Activated naive CD4-positive, alpha-beta T cell treated with anti-CD3 and anti-CD28 coated beads, Interleukin-2, amount 10 ng/mL, durations not matched to agents 7 days and 5 days (primary cell): ENCODE results near the gene HS3ST6.
"Not testable (repeated sequence)": the region's sequence is repeated elsewhere in the genome, so short reads cannot be mapped to it uniquely, and the experiment has no call there.

Experiments used
- CTCF ChIA-PET: fragments of 350-600 bp; sonication (Branson Sonifier 250); formaldehyde crosslinking; loops from one replicate; lab custom pipeline; 2021; ENCODE audit warnings: antibody characterized with exemption; lab: Charles Lee
- DNase-seq: peaks from one replicate; pipeline ENCODE4 v3.0.0-alpha.2; 2020
- H3K27ac Mint-ChIP-seq: one replicate; pipeline ENCODE4 v1.8.0; 2021; ENCODE audit warnings: mild to moderate bottlenecking, moderate library complexity, mixed read lengths
- H3K27me3 Mint-ChIP-seq: one replicate; pipeline ENCODE4 v1.8.0; 2021; ENCODE audit warnings: mild to moderate bottlenecking, mixed read lengths
- H3K36me3 Mint-ChIP-seq: one replicate; pipeline ENCODE4 v1.8.0; 2021; ENCODE audit warnings: mixed read lengths
- H3K4me1 Mint-ChIP-seq: one replicate; pipeline ENCODE4 v1.8.0; 2021; ENCODE audit warnings: mixed read lengths
- H3K4me3 Mint-ChIP-seq: one replicate; pipeline ENCODE4 v1.8.0; 2021; ENCODE audit warnings: mild to moderate bottlenecking, moderate library complexity, mixed read lengths
- H3K9me3 Mint-ChIP-seq: one replicate; pipeline ENCODE4 v1.8.0; 2021; ENCODE audit warnings: mixed read lengths

Gene HS3ST6

GRCh38 chr16:1941162-1942046, 23.2 kb upstream of the HS3ST6 start:
- no peak for DNase-seq
- Mint-ChIP-seq H3K36me3 (peaks cover 2% of the 10 kb centered on the region), H3K4me3 (peak overlapping the region; percentile 82), H3K27me3 (no peaks in the 10 kb centered on the region), H3K9me3 (no peaks in the 10 kb centered on the region), H3K4me1 (peaks cover 30% of the 10 kb centered on the region), H3K27ac (peak overlapping the region; percentile 69)
- CTCF ChIA-PET = interaction anchor here (0.9 to 2.7 kb wide), 3 partner anchors 9 to 23 kb away, joined by 3 to 8 read pairs (median 3); partner anchors contain the start of gene RPS2

DNA sequence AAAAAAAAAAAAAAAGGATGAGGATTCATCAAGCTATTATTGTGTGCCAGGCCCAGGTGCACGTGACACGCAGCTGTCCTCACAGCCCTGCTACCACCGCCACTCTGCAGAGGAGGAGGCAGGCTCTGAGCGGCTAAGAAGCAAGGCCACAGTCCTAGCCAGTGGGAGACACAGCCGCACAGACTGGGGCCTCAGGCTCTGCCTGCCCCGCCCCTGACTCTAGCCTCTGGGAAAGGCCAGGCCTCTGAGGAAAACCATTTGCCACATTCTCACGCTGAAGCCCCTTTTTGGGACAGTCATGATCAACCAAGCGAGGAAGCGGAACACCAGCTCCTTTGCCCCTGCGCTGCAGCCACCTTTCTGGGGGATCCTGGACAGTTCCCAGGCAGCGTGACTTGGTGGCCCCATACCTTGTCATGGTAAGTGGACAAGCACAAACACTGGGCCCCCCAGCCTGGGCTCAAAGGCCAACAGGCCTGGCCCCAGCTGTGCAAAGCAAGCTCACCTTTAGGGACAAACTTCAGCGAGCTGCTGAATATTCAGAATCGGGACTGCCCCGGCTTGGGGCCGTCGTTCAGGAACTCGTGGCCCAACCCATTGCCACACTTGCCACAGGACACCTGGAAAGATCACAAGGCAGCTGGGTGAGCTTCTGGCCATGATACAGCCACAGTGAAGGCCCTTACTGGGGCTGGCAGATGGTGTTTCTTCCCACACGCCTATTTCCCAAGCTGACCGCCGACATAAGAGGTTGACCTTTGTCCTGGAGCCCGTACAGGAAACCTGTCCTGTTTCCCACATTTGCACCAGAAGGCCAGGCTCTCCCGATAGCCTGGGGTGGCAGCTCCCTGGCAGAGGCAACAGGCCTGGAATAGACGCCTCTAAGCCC, 22.3 kb upstream of the HS3ST6 start:
- H3K9me3 Mint-ChIP-seq = no peaks in the 10 kb centered on the region
- no peaks in the 10 kb centered on the region for H3K27me3 Mint-ChIP-seq
- peaks cover 2% of the 10 kb centered on the region for H3K36me3 Mint-ChIP-seq
- H3K27ac Mint-ChIP-seq = no peak overlapping the region
- DNase-seq = no peak
- peaks cover 30% of the 10 kb centered on the region for H3K4me1 Mint-ChIP-seq
- CTCF ChIA-PET = interaction anchor here (0.9 to 2.7 kb wide), 2 partner anchors 8 to 12 kb away, joined by 3 to 8 read pairs; no protein-coding TSS in a partner anchor
- no peak overlapping the region for H3K4me3 Mint-ChIP-seq

DNA sequence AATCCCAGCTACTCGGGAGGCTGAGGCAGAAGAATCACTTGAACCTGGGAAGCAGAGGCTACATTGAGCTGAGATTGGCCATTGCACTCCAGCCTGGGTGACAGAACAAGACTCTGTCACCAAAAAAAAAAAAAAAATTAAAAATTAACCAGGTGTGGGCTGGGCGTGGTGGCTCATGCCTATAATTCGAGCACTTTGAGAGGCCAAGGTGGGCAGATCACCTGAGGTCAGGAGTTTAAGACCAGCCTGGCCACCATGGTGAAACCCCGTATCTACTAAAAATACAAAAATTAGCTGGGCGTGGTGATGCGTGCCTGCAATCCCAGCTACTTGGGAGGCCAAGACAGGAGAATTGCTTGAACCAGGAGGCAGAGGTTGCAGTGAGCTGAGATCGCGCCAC, 21.6 kb upstream of the HS3ST6 start:
- not testable (repeated sequence) for DNase-seq, H3K36me3 Mint-ChIP-seq, H3K27ac Mint-ChIP-seq, H3K27me3 Mint-ChIP-seq, H3K9me3 Mint-ChIP-seq, H3K4me3 Mint-ChIP-seq
- peaks cover 30% of the 10 kb centered on the region for H3K4me1 Mint-ChIP-seq
- CTCF ChIA-PET = interaction anchor here (2.7 kb wide), 1 partner anchor 11 kb away, joined by 8 read pairs; no protein-coding TSS in a partner anchor

DNA sequence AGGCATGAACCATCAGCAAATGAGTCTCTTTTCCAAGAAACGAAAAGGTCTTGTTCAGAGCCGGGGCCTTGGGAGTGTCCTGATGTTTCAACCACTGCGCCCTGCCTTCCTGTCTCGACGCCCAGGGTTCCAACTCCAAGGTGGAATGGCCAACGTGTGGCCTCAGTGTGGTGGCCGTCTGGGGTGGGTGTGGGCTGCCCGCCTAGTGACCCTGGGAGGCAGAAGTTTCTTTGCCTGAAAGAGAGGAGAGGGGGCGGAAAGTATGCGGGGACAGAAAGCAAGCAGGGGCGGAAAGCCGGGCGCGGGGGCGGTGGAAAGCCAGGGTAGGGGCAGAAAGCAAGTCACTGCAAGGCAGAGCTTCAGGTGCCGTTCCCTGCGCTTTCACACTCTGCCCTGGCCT, 20.7 kb upstream of the HS3ST6 start:
- H3K4me1 Mint-ChIP-seq = peaks cover 24% of the 10 kb centered on the region
- CTCF ChIA-PET = no interaction called here

GRCh38 chr16:1938316-1938715, 20.1 kb upstream of the HS3ST6 start:
- H3K4me3 Mint-ChIP-seq = no peak overlapping the region
- no peak overlapping the region for H3K27ac Mint-ChIP-seq
- H3K27me3 Mint-ChIP-seq = peaks cover 4% of the 10 kb centered on the region
- peaks cover 18% of the 10 kb centered on the region for H3K4me1 Mint-ChIP-seq
- CTCF ChIA-PET = no interaction called here
- no peak for DNase-seq
- peaks cover 2% of the 10 kb centered on the region for H3K36me3 Mint-ChIP-seq
- no peaks in the 10 kb centered on the region for H3K9me3 Mint-ChIP-seq

More for the DNA sequence above, 20.7 kb upstream of the HS3ST6 start:
- no peak for DNase-seq
- peaks cover 2% of the 10 kb centered on the region for H3K36me3 Mint-ChIP-seq
- H3K9me3 Mint-ChIP-seq = no peaks in the 10 kb centered on the region
- H3K27ac Mint-ChIP-seq = no peak overlapping the region
- H3K27me3 Mint-ChIP-seq = no peaks in the 10 kb centered on the region
- no peak overlapping the region for H3K4me3 Mint-ChIP-seq

DNA sequence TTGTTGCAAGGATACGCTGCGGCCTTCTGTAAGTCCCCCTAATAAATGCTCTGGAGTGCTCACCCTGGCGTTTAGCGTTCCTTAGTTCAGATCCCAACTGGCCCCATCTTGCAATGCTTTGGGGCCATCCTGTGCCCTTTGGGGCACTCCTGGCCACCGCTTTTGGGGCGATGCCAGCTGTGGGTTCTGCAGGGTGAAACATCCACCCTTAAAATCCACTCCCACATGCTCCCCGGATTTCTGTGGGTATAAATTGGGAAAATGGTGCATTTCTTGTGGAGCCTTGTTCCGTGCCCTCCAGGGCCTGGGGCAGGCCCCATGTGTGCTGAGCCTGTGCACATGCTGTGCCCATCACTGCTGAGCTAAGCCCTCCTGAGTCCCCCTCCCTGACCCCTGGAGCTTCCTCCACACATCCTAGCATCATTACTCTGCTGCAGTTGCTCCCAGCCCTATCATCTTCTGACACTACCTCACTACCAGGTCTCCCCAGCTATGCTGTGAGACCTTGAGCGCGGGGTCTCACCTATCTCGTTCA, 18.8 kb upstream of the HS3ST6 start:
- Mint-ChIP-seq H3K27ac (no peak overlapping the region), H3K4me1 (peaks cover 10% of the 10 kb centered on the region), H3K36me3 (peaks cover 2% of the 10 kb centered on the region), H3K4me3 (no peak overlapping the region), H3K9me3 (no peaks in the 10 kb centered on the region), H3K27me3 (peaks cover 17% of the 10 kb centered on the region)
- DNase-seq = no peak
- CTCF ChIA-PET = interaction anchor here (1.0 kb wide), 1 partner anchor 8 kb away, joined by 4 read pairs; no protein-coding TSS in a partner anchor

- Mint-ChIP-seq H3K9me3 (no peaks in the 10 kb centered on the region), H3K27me3 (peaks cover 23% of the 10 kb centered on the region), H3K36me3 (no peaks in the 10 kb centered on the region), H3K4me3 (no peak overlapping the region), H3K4me1 (peaks cover 4% of the 10 kb centered on the region), H3K27ac (no peak overlapping the region)
- no peak for DNase-seq
- CTCF ChIA-PET = interaction anchor here (1.5 kb wide), 1 partner anchor 8 kb away, joined by 3 read pairs; no protein-coding TSS in a partner anchor
Measured at GRCh38 chr16:1933097-1933661, 15.0 kb upstream of the HS3ST6 start.

- DNase-seq = no peak
- H3K9me3 Mint-ChIP-seq = no peaks in the 10 kb centered on the region
- peaks cover 26% of the 10 kb centered on the region for H3K27me3 Mint-ChIP-seq
- H3K4me3 Mint-ChIP-seq = no peak overlapping the region
- CTCF ChIA-PET = interaction anchor here (1.5 kb wide), 1 partner anchor 9 kb away, joined by 3 read pairs; no protein-coding TSS in a partner anchor
- no peaks in the 10 kb centered on the region for H3K36me3 Mint-ChIP-seq
- peaks cover 4% of the 10 kb centered on the region for H3K4me1 Mint-ChIP-seq
- H3K27ac Mint-ChIP-seq = no peak overlapping the region
Measured at GRCh38 chr16:1932050-1933028, 14.1 kb upstream of the HS3ST6 start.

DNA sequence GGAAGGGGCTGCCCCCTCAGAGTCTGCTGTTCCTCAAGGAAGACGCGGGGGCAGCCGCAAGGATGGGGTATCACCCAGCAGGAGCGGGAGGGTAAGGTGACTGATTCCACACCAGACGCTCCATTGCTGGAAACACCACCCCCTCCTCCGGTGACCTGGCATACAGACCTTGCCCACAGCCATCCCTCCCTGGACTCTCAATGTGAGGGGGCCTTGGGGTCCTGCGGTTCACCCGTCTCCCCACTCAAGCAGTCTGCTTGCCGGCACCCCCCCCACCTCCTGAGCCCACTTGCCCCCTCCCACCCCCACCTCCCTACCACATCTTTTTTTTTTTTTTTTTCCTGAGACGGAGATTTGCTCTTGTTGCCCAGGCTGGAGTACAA, 12.1 kb upstream of the HS3ST6 start:
- Mint-ChIP-seq H3K36me3 (no peaks in the 10 kb centered on the region), H3K27ac (no peak overlapping the region), H3K4me1 (peaks cover 4% of the 10 kb centered on the region), H3K27me3 (peaks cover 33% of the 10 kb centered on the region), H3K9me3 (no peaks in the 10 kb centered on the region), H3K4me3 (no peak overlapping the region)
- DNase-seq = no peak
- CTCF ChIA-PET = interaction anchor here (0.8 to 2.5 kb wide), 3 partner anchors 10 to 68 kb away, joined by 3 to 8 read pairs (median 3); no protein-coding TSS in a partner anchor

DNA sequence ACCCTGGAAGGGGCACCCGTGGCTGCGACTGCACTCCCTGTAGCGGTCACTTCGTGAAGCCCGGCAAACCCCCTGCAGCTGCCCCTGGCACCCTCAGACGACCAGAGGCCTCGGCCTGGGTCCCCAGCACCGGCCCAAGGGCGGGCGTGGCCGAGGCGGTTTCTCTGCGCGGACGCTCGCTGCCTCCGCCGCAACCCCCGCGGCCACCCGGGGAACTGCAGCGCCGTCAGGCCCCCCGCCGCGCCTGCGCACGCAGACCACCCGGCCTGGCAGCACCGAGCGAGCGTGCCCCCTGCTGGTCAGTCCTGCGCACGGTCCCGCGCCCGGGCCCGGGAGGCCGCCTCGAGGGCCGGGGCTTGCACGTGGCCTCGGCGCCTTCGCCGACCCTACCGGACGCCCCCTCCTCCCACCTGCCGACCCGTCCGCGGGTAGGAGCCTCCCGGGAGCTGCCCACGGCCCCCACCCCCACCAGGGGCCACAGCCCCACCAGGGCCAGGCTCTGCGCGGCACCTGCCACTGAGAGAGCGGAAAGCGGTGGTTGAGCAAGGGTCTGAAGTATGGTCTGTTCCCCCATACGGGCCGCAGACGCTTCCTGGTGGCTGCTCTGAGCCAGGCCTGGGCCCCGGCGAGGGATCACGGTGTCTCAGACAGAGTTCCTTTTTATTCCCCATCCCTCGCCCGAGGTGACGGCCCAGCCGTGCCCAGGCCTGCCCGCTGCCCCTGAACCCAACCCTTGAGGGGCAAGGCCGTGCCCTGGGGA, 11.5 kb upstream of the HS3ST6 start:
- peak overlapping the region; percentile 35 for H3K4me3 Mint-ChIP-seq
- CTCF ChIA-PET = interaction anchor here (1.0 to 2.5 kb wide), 5 partner anchors 11 to 147 kb away, joined by 3 to 10 read pairs (median 8); partner anchors contain the start of genes NUBP2 and SPSB3
- peaks cover 4% of the 10 kb centered on the region for H3K4me1 Mint-ChIP-seq
- H3K27me3 Mint-ChIP-seq = peaks cover 39% of the 10 kb centered on the region
- peak; percentile 91 for DNase-seq
- no peaks in the 10 kb centered on the region for H3K36me3 Mint-ChIP-seq
- H3K27ac Mint-ChIP-seq = no peak overlapping the region
- H3K9me3 Mint-ChIP-seq = no peaks in the 10 kb centered on the region

DNA sequence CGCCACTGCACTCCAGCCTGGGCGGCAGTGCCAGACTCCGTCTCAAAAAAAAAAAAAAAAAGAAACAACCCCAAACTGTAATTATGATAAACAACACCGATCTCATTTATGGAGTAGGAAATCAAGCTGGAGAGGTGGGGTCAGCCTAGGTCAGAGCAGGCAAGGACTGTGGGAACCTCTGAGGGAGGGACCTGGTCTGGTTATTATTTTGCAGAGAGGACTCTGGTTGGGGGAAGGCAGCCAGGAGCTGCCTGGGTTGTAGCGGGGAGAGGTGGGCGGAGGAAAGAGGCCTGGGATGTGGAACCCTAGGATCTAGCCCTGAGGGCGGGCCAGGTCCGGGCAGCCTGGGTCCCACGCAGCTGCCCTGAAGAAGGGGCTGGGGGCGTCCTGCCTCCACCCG, 10.9 kb upstream of the HS3ST6 start:
- H3K27me3 Mint-ChIP-seq = peaks cover 45% of the 10 kb centered on the region
- H3K4me1 Mint-ChIP-seq = peaks cover 4% of the 10 kb centered on the region
- H3K9me3 Mint-ChIP-seq = no peaks in the 10 kb centered on the region
- no peak overlapping the region for H3K27ac Mint-ChIP-seq
- H3K36me3 Mint-ChIP-seq = no peaks in the 10 kb centered on the region
- CTCF ChIA-PET = interaction anchor here (1.0 to 2.5 kb wide), 7 partner anchors 8 to 146 kb away, joined by 3 to 10 read pairs (median 4); partner anchors contain the start of genes MSRB1, NUBP2 and SPSB3
- peak; percentile 39 for DNase-seq
- peak overlapping the region; percentile 63 for H3K4me3 Mint-ChIP-seq

DNA sequence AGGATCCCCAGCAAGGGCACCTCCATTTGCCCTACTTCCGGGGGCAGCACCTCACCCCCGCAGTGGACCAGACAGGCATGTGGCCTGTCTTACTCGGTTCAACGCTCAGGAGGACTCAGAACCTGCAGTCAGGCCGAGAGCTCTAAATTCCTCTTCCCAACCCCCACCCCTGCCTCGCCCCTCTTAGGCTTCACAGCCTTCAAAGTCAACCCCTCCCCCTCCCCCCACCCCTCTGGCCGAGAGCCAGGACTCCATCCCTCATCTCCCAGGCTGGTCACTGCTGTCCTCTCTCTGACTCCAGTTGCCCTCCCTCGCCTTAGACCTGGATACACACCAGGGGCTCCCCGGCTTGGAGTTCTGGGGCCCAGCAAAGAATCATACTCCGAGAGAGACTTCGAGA, 8.1 kb upstream of the HS3ST6 start:
- no peaks in the 10 kb centered on the region for H3K36me3 Mint-ChIP-seq
- no peaks in the 10 kb centered on the region for H3K9me3 Mint-ChIP-seq
- CTCF ChIA-PET = no interaction called here
- peaks cover 57% of the 10 kb centered on the region for H3K27me3 Mint-ChIP-seq
- H3K4me1 Mint-ChIP-seq = peaks cover 4% of the 10 kb centered on the region
- DNase-seq = no peak
- H3K4me3 Mint-ChIP-seq = no peak overlapping the region
- H3K27ac Mint-ChIP-seq = no peak overlapping the region
